Myocyte (in vitro differentiated cells): Measurements from ENCODE around the gene ARID3A. TPM values are rescaled to one million over a fixed set of nuclear protein-coding genes. Genes with fewer than 3 reads are reported as not detected.
A peak's percentile ranks its signal among the peaks of the same experiment; 100 is the strongest.
"Not testable (repeated sequence)": the region's sequence is repeated elsewhere in the genome, so short reads cannot be mapped to it uniquely, and the experiment has no call there.

Source experiments
- DNase-seq: peaks from one replicate; pipeline ENCODE4 v3.0.0-alpha.2; 2012; ENCODE audit warnings: low read depth
- total RNA-seq: library from RNA; depleted of rRNA; stranded (reverse); fragments of >200 nt; gene quantifications from 2 replicates; pipeline ENCODE4 v1.2.3, GENCODE V29; 2014

Gene ARID3A
- total RNA-seq, 1 donor from 2014 or later: 3.2 TPM

DNA sequence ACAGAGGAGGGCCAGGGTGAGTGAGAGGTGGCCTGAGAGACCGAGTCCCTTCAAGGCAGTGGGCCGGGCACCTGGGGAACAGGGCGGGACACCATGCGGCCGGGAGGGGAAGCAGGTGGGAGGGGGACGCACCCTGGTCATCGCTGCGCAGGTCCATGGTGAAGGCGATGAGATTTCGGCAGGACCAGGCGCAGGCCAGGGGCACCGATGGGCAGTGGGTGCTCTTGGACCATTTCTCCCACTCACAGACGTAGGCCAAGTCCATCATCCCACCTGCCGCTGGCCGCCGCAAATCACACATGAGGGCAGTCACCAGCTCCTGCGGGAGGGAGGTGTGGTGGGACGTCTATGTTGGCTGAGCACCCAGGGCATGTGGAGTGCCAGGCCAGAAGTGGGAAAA is 35.0 kb upstream of the ARID3A start:
- DNase-seq: no peak

DNA sequence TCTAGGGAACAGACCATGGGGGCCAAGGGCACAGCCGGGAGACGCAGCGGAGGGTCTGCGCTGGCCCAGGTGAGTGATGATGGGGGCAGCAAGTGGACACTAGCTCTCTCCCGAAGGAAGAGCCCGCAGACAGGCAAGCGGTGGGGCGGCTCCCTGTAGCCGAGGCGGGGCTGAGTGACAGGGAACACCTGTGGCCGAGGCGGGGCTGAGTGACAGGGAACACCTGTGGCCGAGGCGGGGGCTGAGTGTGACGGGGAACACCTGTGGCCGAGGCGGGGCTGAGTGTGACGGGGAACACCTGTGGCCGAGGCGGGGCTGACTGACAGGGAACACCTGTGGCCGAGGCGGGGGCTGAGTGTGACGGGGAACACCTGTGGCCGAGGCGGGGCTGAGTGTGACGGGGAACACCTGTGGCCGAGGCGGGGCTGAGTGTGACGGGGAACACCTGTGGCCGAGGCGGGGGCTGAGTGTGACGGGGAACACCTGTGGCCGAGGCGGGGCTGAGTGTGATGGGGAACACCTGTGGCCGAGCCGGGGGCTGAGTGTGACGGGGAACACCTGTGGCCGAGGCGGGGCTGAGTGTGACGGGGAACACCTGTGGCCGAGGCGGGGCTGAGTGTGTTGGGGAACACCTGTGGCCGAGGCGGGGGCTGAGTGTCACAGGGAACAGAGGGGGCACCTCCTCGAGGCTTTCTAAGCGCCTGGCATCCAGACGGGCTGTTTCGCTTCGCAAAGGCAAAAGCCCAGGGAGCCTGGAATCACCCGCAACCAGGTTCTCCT is 34.2 kb upstream of the ARID3A start:
- not testable (repeated sequence) for DNase-seq

DNA sequence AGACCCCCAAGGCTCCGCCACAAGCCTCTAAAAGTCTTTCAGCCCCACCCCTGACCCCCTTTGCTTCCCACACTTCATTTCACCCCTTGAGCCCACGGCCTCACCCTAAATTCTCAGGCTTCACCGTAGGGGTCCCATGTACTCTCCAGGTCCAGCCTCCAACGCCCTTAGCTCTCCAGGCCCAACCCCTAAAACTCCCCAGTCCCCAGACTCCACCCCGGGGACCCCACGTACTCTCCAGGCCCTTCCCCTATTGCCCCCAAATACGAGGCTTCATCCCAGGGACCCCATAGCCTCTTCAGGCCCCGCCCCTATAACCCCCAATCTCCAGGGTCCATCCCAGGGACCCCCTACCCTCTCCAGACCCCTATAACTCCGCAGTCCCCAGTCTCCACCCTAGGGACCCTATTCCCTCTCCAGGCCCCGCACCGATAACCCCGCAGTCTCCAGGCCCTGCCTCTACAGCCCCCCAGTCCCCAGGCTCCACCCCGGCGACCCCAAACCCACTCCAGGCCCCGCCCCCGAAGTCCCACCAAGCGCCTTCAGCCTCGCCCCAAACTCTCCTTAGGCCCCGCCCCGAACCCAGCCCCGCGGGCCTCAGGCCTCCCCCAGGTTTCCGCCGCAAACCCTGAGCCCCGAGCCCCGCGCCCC is 33.5 kb upstream of the ARID3A start:
- DNase-seq: no peak

DNA sequence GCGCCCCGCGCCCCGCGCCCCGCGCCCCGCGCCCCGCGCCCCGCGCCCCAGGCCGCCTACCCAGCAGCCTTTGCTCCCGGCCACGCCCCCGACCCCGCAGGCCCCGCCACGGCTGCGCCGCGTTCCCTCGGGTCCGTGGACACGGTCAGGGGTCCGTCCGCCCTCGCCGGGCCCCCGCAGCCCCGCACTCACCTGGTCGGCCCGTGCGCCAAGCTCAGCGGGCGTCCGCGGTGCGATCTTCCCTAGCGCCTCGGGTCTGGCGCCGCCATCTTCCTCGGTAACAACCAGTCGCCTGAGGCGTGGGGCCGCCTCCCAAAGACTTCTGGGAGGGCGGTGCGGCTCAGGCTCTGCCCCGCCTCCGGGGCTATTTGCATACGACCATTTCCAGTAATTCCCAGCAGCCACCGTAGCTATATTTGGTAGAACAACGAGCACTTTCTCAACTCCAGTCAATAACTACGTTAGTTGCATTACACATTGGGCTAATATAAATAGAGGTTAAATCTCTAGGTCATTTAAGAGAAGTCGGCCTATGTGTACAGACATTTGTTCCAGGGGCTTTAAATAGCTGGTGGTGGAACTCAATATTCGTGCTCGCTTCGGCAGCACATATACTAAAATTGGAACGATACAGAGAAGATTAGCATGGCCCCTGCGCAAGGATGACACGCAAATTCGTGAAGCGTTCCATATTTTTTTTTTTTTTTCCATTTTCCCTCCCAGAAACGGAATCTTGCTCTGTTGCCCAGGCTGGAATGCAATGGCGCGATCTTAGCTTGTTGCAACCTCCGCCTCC is 32.7 kb upstream of the ARID3A start, which contains the start of the genes MED16 and RNU6-9:
Gene MED16 (minus strand): TSS at position 294 of the 796 bp plus-strand sequence. CDS start 2,056 bp downstream, outside the sequence.
Gene RNU6-9 (plus strand): TSS at position 591 of the 796 bp plus-strand sequence.
- DNase-seq: peak; percentile 91

DNA sequence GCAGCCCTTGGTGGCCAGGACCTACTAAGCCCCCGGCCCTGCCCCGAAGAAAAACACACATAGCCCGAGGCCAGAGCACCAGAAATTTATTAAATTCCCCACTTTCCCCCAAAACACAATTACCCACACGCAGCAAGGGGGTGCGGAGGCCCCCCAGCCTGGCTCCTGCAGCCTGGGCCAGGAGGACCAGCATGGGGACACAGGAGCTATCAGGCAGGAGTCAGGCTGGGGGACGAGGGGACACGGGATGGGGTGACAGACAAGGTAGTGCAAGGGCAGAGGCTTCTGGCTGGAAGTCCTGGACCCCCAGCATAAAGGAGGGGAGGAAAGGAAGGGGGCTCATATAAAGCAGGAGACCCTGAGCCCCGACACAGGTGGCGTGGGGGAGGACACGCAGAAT is 29.4 kb upstream of the ARID3A start:
- no peak for DNase-seq

DNA sequence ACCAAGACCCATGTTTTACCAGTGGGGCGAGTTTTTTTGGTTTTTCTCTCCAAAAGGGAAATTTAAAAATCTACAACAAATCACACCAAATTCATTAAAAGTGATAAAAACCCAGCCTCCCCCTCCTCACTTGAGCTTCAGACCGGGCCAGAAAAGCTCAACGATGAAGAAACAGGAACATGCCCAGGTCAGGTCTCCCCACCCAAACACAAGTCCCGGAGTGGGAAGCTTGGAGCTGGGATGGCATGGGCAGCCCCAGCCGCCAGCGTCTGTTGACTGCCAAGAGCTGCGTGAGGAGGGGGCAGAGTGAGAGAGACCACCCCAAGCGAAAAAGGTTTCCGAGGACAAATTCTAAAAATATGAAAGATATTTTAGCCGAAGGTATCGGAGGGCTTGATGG is 28.8 kb upstream of the ARID3A start:
- no peak for DNase-seq

DNA sequence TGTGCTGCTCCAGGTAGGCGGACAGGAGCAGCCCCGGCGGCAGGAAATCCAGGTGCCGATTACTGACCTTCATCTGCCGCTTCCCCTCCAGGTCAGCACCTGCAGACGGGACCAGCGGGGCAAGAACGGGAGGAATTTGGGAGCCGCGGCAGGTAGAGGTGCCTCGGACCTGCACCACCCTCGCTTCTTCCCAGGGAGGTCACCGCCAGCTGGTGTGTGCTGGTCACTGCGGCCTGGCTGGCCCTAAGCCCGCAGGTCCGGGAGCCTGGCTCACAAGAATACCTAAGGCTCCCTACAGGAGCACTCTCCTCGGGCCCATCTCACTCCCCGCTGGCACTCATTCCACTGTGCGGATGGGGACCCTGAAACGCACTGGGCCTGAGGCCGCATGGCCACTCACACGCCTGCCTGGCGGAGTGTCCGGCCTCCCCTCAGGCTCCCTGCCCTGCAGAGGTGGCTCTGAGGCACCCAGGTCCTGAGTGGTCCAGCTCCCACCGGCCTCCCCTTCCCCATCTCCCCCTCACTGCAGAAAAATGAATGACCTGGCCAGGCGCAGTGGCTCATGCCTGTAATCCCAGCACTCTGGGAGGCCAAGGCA is 28.3 kb upstream of the ARID3A start:
- no peak for DNase-seq

DNA sequence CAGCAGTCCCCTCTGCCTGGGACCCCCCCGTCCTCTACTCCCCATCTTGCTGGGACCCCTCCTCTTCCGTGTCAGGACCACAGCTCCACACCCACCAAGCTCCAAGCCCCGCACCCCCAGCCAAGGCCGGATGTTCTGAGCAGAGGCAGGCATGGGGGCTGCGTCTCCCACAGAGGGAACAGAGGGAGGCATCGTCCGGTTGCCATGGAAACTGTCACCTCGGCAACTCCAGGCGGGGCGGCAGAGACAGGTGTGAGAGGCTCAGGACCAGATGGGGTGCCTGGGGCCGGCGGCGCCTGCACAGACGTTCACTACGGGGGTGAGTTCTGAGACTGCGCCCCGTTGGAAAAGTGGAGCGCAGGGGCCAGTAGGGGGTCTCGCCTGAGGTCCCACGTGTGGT is 27.2 kb upstream of the ARID3A start:
- no peak for DNase-seq

DNA sequence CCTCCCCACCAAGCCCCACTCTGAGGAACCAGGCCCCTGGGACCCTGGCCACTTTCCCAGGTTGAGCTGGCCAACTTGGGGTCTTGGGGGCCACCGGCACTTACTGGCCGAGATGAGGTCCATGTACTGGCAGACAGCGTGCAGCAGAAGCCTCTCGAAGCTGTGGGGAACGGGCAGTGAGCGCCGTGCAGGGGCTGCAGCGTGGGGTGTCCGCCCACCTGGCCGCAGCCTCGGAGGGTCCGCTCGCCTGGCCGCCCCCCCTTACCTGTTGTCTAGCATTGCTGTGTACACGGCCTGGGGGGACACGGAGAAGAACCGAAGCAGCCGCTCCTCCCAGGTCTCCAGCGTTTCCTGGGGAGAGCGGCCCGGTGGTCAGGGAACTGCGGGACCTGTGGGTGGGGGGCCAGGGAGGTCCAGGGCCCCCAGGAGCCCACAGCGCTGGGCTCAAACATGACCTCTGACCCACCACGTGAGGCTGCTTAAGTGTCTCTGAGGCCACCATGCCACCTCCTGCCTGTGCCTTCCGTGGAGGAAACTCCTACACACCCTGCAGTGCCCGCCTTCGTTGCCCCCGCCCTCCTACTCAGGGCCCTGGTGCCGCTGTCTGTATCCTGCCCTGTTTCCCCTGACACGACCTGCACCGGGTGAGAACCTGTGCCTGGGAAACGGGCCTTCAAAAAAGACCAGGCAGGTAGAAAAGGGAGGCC is 26.3 kb upstream of the ARID3A start:
- no peak for DNase-seq

DNA sequence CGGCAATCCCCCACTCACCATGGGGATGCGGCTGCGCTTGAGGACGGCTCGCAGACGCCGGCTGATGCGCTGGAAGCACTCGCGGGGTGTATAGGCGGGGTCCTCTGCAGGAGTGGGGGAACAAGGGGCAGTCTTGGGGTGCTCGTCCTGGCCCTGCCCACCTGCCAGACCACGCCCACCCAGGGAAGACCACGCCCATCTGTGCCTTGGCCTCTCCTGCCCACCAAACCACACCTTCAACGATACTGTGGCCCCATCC is 25.9 kb upstream of the ARID3A start:
- no peak for DNase-seq

DNA sequence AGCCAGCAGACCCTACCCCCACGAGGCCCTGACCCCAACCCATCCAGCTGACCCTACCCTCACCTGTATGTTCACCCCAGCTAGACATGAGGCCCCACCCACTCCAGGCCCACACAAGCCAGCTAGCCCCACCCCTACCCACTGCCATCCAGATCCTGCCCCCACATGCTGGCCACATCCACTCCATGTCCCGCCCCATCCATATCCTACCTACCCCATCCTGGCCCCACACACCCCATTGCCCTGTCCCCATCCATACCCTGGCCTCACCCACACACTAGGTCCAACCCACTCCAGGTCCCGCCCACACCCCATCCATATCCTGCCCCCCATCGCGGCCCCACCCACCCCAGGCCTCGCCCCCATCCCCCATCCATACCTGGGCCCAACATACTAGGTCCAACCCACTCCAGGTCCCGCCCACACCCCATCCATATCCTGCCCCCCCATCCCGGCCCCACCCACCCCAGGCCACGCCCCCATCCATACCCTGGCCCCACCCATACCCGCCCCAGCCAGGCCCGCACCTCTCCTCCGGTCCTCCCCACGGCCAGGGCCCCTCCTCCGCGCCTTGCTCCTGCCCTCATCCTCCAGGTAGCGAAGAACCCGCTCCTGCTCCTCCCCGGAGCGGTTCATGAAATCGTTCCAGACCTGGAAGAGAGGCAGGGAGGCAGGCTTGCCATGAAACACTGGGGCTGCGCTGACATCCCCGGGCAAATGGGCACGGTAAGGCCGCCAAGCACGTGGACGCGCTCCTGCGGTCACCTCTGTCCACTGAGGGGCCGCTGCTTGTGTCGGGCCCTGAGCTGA is 25.3 kb upstream of the ARID3A start:
- no peak for DNase-seq

DNA sequence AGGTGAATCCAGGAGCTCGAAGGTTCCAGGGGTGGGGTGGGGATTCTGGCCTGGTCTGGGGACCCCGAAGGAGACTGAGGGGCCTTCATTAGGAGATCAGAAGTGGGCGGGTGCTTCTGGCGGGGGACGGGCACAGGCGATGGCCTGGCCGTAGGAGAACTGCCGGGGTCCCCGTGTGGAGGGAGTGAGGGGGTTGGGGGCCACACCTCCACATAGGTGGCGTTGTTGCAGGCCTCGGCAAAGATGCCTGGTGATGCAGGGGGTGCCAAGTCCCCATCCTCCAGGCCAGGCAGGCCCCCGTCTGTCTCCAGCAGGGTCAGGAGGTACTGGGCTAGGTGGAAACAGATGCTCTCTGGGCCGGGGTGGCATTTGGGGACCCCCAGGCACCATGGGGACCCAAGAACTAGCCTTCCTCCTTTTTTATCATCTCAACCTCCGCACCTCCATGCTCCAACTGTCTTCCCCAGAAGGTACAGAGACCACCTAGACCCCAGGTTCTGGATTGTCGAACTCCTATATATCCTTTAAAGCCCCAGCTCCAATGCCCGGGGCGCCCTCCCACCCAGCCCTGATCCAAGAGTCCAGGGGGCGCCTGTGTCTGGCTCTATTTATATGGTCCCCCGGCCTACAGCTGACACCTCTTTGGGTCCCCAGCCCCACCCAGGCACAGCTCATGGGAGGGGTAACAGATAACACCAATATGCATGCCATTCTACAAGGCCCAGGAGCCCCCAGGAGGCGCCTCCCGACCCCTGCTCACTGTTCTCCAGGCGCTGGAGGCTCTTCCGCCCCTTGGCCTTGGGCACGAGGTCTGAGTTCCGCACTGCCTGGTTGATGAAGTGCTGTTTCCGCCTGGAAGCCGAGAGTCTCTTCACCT is 24.4 kb upstream of the ARID3A start:
- no peak for DNase-seq

DNA sequence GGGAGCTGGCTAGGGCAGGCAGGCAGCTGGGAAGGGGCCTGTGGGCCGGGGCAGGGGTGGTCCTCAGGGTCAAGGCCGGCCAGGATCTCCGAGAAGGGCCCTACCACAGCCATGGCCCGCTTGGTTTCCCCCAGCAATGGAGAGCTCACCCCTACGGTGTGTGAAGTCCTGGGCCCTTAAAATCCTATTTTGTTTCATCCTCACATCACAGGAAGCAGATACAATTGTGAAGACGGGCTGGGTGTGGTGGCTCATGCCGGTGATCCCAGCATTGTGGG is 23.8 kb upstream of the ARID3A start:
- no peak for DNase-seq

DNA sequence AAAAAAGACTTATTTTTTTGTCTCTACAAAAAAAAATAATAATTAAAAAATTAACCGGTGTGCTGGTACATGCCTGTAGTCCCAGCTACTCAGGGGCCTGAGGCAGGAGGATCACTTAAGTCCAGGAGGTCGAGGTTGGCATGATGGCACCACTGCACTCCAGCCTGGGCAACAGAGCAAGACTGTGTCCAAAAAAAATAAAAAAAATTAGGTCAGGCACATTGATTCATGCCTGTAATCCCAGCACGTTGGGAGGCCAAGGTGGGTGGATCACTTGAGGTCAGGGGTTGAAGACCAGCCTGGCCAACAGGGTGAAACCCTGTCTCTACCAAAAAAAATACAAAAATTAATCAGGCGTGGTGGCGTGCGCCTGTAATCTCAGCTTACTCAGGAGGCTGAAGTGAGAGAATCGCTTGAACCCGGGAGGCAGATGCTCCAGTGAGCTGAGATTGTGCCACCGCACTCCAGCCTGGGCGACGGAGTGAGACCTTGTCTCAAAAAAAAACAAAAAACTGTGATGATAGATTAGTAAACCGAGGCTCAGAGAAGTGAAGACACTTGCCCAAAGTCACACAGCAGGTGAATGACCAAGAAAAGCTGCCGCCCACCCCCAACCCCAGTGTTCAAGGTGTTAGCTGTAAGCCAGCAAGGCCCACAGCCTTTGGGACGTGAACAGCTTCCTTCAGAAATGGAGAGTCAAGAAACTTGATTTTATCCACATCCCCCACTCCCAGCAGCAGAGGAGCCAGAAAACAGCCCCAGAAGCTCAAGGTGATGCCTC is 23.2 kb upstream of the ARID3A start:
- DNase-seq: no peak

DNA sequence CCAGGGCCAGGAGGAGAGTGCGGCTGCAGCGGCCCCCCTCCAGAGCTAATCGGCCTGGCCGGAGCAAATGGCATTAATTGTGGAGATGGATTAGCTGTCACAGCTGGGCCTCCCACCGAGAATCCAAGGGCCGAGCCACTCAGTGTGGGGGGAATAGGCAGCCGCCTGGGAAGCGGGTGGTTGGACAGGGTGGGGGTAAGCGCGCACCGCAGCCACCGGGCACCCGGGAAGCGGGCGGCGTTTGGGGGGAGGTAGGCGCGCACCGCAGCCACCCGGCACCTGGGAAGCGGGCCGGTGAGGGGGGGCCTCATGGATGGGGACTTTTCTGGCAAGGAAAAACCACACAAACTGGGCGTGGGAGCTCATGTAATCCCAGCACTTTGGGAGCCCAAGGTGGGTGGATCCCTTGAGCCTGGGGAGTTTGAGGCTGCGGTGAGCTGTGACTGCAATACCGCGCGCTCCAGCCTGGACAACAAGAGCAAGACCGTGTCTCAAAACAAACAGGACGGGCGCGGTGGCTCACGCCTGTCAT is 22.5 kb upstream of the ARID3A start:
- DNase-seq: no peak

DNA sequence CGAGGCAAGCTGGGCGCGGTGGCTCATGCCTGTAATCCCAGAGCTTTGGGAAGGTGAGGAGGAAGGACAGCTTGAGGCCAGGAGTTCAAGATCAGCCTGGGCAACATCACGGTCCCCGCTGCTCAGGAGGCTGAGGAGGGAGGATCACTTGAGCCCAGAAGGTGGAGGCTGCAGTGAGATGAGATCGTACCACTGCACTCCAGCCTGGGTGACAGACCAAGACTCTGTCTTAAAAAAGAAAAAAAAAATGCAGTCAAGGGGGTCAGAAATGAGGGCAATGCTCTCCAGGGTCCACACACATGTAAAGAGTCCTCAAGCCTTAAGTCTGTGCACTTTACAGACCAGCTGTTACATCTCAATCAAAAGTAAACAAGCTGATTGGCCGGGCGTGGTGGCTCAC is 21.3 kb upstream of the ARID3A start:
- DNase-seq: no peak

DNA sequence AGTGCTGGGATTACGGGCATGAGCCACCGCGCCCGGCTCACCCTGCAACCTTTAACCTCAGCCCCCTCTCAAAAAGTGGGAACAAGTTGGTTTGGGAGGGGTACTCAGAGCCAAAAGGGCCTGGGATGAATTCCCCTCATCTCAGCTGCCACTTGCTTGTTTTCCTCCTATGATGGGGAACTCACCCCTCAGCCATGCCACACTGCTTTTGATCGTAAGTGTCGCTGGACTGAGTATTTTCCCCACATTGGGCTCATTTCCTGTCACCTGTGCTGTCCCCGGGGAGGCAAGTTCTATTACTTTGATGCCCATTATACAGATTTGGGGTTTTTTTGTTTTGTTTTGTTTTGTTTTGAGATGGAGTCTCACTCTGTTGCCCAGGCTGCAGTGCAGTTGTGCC is 19.4 kb upstream of the ARID3A start:
- DNase-seq: no peak

DNA sequence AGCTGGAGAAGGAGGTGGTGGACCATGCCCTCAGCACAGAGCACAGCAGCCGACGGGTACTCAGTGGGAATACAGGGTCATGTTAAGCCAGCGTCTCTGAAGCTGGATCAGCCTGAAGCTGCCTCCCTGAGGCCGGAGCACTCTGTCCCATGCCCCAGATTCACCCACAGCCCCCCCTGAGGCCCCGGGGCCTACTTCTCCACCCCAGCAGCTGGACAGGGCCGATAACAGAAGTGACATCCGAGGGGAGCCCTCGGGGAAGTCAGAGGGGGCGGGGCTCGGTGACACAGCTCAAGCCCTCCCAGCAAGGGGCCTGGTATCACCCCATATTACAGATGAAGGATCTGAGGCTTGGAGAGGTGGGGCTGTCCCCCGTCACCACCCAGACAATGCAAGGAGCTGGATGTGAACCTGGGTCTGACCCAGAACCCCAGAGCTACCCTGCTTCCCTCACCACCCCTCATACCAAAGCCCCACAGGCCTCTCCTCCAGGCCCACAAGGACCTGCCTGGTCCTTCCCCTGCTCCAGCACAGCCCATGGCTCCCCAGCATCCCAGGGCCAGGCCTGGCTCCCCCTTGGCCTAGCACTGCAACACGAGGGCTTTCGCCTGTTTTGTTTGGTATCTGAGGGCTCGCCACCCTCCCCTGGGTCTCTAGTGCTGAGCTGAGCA is 18.5 kb upstream of the ARID3A start:
- no peak for DNase-seq
